Psoas muscle (tissue), 8 donors: ENCODE results near the gene ATP6AP1. TPM values are rescaled to one million over a fixed set of nuclear protein-coding genes. Genes with fewer than 3 reads are reported as not detected.

Experiments
- ATAC-seq, 4 donors: fragments of 200-7000 bp; cut with Tn5 transposase; one replicate each; pipeline ENCODE4 v1.9.1; 2020; ENCODE audit warnings: moderate library complexity in 3 of 4, mild to moderate bottlenecking in 2 of 4
- DNase-seq, 2 donors: peaks; one replicate each; pipeline ENCODE4 v3.0.0-alpha.2; 2020
- H3K27ac ChIP-seq: fragments of 200-600 bp; one replicate; pipeline ENCODE4 v1.8.0; 2022
- H3K27me3 ChIP-seq, 3 donors: fragments of 200-600 bp in 1 of 3; one replicate each; pipeline versions ENCODE4 v1.6.1 to v1.8.0; 2013 to 2022; ENCODE audit warnings: low read length in 2 of 3, mild to moderate bottlenecking in 2 of 3, moderate library complexity in 1 of 3; ENCODE audit not compliant: insufficient read depth in 3 of 3
- H3K36me3 ChIP-seq, 2 donors: fragments of 200-600 bp in 1 of 2; one replicate each; pipeline versions ENCODE4 v1.6.1 to v1.8.0; 2013 to 2022; ENCODE audit warnings: low read depth in 1 of 2, mild to moderate bottlenecking in 1 of 2, moderate library complexity in 1 of 2; ENCODE audit not compliant: insufficient read depth in 1 of 2
- H3K4me1 ChIP-seq: fragments of 200-600 bp; one replicate; pipeline ENCODE4 v1.8.0; 2022
- H3K4me3 ChIP-seq: fragments of 200-600 bp; one replicate; pipeline ENCODE4 v1.8.0; 2022; ENCODE audit warnings: mild to moderate bottlenecking
- H3K9me3 ChIP-seq: fragments of 200-600 bp; one replicate; pipeline ENCODE4 v1.8.0; 2022
- CTCF ChIP-seq: fragments of 200-600 bp; IDR thresholded peaks from one replicate; pipeline ENCODE4 v1.8.0; 2022; ENCODE audit warnings: antibody characterized with exemption
- WGBS, 3 donors: extraction: QIAGEN DNeasy Blood & Tissue Kit; methylation state at CpG; one replicate each; pipeline versions ENCODE4 v1.1.6 to v1.1.7; 2013; 5-methylcytosine and 5-hydroxymethylcytosine counted together
- intact Hi-C, 2 donors: fragments of 100-400 bp; cut with DNase I; formaldehyde crosslinking; loops; one replicate each; pipeline versions ENCODE4 v1.11.0 to v1.14.2; 2022
- polyA plus RNA-seq, 3 donors: library from polyadenylated mRNA; stranded (reverse); fragments of 200-250 nt; gene quantifications; one replicate each; pipeline ENCODE4 v1.2.3, GENCODE V29; 2013
- total RNA-seq, 4 donors: library from RNA; stranded (reverse); fragmentation: NEBNext Ultra II Directional in 2 of 4; extraction: Animal tissue kit (Norgen Biotek cat#: 25700) in 2 of 4; gene quantifications; one replicate each; pipeline versions ENCODE4 v1.2.1 to v1.2.4, GENCODE V29; 2021 to 2023
- donor health status: healthy with polysubstance abuse.
- donor health status: DM: no; HTN: no; CAD: no; lungs with moderate emphysema.
- donor health status: Bipolar disorder and iron deficiency.
- donor health status: healthy.
- donor health status: DM: yes; HTN: yes; CAD: no.
- donor health status: DM: no; HTN: no; CAD: no.
- donor health status: DM: no; HTN: no; CAD: no.
- donor health status: DM: yes; HTN: yes; CAD: no.

Gene ATP6AP1
- total and polyA plus RNA-seq, 7 donors: 28.3 to 38.6 (median 34.3) TPM

GRCh38 chrX:154437971-154438893, 9.8 kb downstream of the ATP6AP1 start:
- no peaks in the 10 kb centered on the region for H3K9me3 ChIP-seq
- intact Hi-C loops: no loop called here
- no peaks in the 10 kb centered on the region for H3K4me1 ChIP-seq
- H3K4me3 ChIP-seq: peak overlapping the region; percentile 79
- DNase-seq: no peak
- no peak for ATAC-seq
- no peak overlapping the region for H3K27ac ChIP-seq
- TF ChIP-seq CTCF: no peak
- WGBS, 3 donors: 32 to 55% (median 33%) methylated on average over 20 to 28 of the region's 28 CpGs
- peaks cover 2 to 32% of the 10 kb centered on the region in 2 donors for H3K36me3 ChIP-seq
- no peaks in the 10 kb centered on the region for H3K27me3 ChIP-seq

- intact Hi-C loops: no loop called here
- Histone ChIP-seq H3K9me3 (no peaks in the 10 kb centered on the region), H3K27me3 (no peaks in the 10 kb centered on the region), H3K4me3 (no peak overlapping the region), H3K27ac (no peak overlapping the region), H3K4me1 (peaks cover 2% of the 10 kb centered on the region), H3K36me3 (peaks cover 2 to 25% of the 10 kb centered on the region in 2 donors)
- TF ChIP-seq CTCF: no peak
- ATAC-seq (no peak), DNase-seq (no peak)
- WGBS, 3 donors: 92 to 94% (median 92%) methylated on average over 12 to 18 of the region's 18 CpGs
These were observed 11.4 kb downstream of the ATP6AP1 start for GRCh38 chrX:154439841-154440240.

GRCh38 chrX:154440623-154441357, 12.3 kb downstream of the ATP6AP1 start:
- intact Hi-C loops: no loop called here
- no peak for TF ChIP-seq CTCF
- ATAC-seq (no peak), DNase-seq (no peak)
- Histone ChIP-seq H3K27ac (no peak overlapping the region), H3K36me3 (peaks cover 2 to 25% of the 10 kb centered on the region in 2 donors), H3K4me1 (peaks cover 10% of the 10 kb centered on the region), H3K9me3 (no peaks in the 10 kb centered on the region), H3K4me3 (no peak overlapping the region), H3K27me3 (no peaks in the 10 kb centered on the region)
- 83 to 86% (median 84%) methylated on average over 15 to 17 of the region's 17 CpGs for WGBS, 3 donors

GRCh38 chrX:154441564-154441963, 13.1 kb downstream of the ATP6AP1 start:
- H3K27ac ChIP-seq: no peak overlapping the region
- intact Hi-C loops: no loop called here
- no peak for TF ChIP-seq CTCF
- H3K36me3 ChIP-seq: peaks cover 2 to 32% of the 10 kb centered on the region in 2 donors
- H3K4me3 ChIP-seq: no peak overlapping the region
- H3K9me3 ChIP-seq: no peaks in the 10 kb centered on the region
- 86 to 88% (median 88%) methylated on average over 9 to 11 of the region's 11 CpGs for WGBS, 3 donors
- H3K4me1 ChIP-seq: peaks cover 10% of the 10 kb centered on the region
- DNase-seq: no peak
- H3K27me3 ChIP-seq: no peaks in the 10 kb centered on the region
- ATAC-seq: no peak
